T-helper 22 cell (primary cell): ENCODE measurements around the gene IL16.

ENCODE experiments used
- DNase-seq: peaks from one replicate; pipeline ENCODE4 v3.0.0-alpha.2; 2020; ENCODE audit warnings: low read depth

IL16 gene

DNA sequence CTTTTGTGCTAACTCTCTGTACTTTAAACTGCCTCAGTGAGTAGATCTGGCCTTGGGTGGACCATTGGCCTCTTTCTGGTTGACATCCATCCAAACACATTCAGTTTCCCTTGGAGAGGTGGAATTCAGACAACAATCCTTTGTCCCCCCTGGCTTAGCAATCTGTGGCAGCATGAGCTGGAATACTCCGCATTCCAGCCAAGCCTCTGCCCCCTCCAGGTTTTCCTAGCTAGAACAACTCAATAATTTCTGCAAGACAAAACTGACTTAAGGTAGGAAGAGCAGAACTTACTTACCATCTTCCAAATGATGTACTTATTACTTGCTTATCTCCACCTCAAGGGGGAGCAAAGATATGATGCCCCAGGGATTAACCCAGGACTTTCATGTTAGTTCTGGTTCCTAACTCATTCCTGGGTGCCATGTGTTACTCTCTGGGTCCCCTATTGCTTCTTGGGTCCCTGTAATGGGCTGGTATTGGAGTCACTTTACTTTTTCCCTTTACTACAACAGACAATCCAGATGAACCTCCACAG is 21.8 kb upstream of the IL16 start:
- no peak for DNase-seq

- no peak for DNase-seq
Measured at GRCh38 chr15:81175496-81175895, 21.2 kb upstream of the IL16 start.

- no peak for DNase-seq
Measured at GRCh38 chr15:81176291-81176893, 20.3 kb upstream of the IL16 start.

DNA sequence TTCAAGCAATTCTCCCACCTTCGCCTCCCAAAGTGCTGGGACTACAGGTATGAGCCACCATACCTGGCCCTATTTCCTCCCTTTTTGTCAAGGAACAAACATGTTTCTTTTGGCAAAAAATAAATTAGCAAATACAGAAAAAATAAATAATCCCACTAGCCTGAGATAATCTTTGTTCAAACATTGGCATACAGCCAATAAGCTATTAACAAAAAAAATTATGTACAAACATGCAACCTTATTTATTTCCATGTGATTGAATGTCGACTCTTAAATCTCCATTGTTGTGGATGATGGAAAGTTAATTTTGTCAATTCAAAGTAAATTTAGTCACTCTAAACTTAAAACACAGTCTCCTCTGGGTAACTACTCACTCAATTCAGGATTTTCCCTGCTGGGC is 18.3 kb upstream of the IL16 start:
- DNase-seq, result no peak

- no peak for DNase-seq
Measured at GRCh38 chr15:81181220-81181619, 15.5 kb upstream of the IL16 start.

DNA sequence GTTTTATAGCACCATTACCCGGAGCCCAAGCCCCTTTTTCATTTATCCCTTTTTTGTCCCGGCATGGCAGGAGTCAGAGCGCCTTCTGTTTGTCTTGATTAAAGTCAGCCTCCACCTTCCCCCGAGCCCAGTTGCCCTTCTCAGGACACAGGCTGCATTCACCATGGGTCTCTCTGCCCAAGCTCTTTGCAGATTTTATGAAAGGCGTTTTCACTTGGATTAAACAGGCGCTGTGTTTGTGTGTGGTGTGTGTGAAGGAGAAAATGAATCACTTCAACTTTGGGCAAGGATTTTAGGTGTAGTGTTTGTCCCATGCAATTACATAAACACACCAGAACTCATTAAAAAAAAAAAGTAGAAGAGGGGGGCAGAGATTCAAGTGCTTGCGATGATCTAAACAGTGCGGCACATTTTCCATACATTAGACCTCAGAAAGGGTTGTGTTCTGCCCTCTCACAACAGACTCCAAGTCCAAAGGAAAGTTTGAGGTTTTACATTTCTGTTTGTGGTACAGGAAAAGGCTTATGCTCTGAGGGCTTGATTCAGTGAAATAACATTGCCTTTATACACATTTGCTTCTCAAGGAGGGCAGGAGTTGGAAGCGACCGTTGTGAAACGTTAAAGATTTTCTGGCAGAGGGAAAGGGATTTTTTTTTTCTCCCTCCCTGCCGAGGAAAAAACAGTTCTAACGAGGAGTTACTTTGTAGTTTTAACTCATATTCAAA is 14.5 kb upstream of the IL16 start:
- DNase-seq, result no peak

DNA sequence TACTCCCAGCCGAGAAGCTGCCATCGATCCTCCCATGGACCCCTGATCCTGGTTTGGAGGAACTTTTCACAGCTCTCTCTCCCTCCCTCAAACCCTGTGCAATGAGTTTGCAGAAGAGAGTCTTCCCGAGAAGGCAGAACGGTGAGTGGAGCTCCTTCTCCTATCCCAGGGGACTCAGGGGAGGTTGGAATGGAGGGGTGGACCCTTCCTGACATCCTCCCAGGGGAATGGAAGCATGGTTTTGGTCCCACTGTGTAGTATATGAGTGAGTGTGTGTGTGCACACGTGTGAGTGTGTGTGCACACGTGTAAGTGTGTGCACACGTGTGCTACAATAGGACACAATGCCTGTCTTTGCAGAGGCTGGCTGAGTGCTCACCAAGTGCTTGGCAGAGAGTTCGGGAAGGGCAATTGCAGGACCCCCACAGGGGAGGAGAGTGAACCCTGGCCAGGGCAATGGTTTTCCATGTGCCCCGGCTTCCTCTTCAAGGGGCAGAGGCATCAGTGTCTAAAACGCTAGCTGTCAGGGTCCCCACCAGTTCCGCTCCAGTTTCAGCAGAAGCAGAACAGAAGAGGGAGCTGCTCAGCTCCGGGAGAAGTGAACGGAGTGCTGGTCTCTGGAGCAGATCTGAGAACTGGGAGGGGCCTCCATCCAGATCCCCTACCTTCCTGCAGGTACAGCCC is 13.8 kb upstream of the IL16 start:
- no peak for DNase-seq

DNA sequence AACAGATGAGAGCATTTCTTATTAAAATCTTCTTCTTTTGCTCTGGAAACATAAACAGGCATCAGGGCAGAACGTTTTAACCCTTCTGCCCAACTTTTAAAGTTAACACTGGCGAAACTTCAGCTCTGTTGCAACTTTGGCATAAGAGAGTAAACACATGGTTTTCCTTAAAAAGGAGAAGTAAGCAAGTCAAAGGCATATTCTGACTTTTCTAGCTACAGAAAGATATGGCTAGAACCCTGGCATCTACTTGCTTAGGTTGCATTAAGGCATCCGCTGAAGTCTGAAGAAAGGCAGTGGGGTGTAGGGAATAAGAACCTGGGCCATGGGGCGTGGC is 13.3 kb upstream of the IL16 start:
- DNase-seq, result no peak

DNA sequence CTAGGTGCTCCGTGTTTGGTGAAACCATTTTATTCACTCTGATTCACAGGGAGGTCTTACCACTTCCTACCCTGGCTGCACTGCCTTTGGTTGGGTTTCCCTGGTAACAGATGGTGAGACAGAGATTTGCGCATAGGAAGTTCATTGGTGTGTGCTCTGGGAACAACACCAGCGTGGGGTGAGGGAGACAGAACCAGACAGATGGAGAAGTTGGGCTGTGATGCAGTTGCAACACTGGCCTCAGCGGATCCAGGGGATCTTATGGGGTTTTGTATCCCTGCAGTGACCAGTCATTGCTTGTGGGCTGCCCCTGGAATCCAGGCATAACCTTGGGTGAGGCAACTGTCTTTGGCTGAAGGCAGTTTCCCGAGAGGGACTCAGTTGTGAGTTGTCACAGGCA is 12.5 kb upstream of the IL16 start:
- DNase-seq, result no peak

GRCh38 chr15:81185631-81186295 is 10.9 kb upstream of the IL16 start:
- no peak for DNase-seq

DNA sequence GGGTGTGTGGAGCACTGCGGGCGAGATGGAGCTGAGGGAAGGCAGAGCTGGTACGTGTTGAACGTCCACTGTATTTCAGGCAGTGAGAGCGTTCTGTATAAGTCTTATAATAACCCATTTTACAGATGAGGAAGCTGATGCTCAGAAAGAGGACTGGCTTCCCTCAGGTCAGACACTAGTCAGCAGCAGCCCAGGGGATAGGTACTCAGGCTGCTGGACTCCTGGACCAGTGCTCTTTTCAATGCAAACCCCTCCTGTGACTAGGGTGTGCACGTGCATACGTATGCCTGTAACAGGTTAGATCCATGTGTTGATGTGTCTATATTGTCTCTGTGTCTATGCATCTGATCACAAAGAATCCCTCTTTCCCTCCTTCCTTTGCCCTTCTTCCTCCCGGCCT is 8.3 kb upstream of the IL16 start:
- no peak for DNase-seq

GRCh38 chr15:81189583-81190283 is 6.9 kb upstream of the IL16 start:
- no peak for DNase-seq

- DNase-seq, result no peak
Measured at GRCh38 chr15:81190922-81191507, 5.7 kb upstream of the IL16 start.

GRCh38 chr15:81191701-81192100 is 5.0 kb upstream of the IL16 start:
- DNase-seq, result no peak

- DNase-seq, result no peak
Measured at GRCh38 chr15:81194723-81195122, 2.0 kb upstream of the IL16 start.

- no peak for DNase-seq
Measured at GRCh38 chr15:81195339-81195864, 1.3 kb upstream of the IL16 start.

DNA sequence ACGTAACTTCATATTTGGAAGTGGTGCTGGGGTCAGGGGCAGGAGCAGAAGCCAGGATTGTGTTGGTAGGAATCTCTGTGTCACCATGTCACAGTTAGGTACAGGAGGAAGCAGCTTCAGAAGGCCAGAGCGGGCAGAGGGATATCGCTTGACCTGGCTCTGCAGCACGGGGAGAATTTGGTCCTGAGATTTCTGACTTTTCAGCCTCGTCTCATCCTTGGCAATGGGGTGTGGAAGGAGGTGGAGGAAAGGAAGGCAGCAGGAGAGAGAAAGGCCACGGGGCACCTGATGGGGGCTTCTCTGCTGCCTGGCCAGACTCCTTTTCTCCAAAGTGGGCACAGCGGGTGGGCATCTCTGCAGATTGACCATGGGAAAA is 564 bp downstream of the IL16 start:
- DNase-seq, result no peak

GRCh38 chr15:81197688-81198281 is 1.1 kb downstream of the IL16 start:
- DNase-seq, result no peak

DNA sequence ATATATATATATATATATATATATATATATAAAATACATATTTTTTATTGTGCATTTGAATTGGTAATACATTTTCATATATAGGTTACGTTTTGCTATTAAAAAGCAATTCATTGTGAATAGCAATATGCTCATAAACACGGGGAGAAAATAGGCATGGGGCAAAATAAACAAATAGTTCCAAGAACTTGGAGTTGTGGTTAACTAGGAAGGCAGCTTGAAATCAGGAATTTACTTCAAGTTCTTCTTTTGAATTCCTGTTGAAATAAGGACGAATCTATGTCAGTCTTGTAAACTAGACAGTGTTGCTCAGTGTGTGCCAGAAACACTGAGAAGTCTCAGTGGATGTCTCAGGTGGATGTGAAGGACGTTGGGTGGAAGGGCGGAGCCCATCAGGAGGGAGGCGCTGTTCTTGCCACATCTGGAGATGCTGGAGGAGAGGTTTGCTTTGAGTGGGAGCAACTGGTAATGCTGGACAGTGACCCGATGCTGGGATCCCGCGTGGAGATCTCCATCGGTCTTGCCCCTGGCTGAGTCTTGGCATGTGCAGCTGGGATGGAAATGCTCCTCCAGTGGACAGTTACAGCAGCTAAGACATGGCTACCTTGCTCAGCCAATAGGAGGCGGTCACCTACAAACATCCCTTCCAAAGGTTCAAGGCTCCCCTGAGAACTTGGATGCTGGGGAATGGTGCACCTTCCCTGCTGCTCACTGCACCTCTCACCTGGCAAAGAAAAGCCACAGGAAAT is 2.5 kb downstream of the IL16 start:
- no peak for DNase-seq

- no peak for DNase-seq
Measured at GRCh38 chr15:81206018-81206417, 9.3 kb downstream of the IL16 start.
